HPDE6-E6E7 (cell line): ENCODE results near the gene DNM3.

Experiments used
- DNase-seq: peaks from one replicate; pipeline ENCODE4 v3.0.0; 2011; ENCODE audit warnings: missing footprints; ENCODE audit errors: extremely low spot score

DNM3 gene

DNA sequence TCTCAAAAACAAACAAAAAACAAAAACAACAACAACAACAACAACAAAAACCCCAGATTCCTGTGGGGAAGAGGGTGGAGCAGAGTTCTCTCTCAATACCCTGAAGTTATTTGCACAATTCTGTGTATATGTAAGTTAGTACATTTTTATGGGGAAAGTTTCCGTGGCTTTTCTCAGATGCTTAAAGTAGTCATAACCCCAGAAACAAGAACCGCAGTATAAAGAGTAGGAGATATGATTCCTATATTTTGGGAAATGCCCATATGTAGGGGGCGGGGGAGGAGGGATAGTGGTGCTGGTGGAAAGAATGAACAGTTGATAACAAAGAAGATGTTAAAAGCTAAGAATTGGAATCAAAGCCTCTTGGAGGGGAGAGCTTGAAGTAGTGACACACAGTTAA is 131.5 kb downstream of the DNM3 start:
- no peak for DNase-seq

DNA sequence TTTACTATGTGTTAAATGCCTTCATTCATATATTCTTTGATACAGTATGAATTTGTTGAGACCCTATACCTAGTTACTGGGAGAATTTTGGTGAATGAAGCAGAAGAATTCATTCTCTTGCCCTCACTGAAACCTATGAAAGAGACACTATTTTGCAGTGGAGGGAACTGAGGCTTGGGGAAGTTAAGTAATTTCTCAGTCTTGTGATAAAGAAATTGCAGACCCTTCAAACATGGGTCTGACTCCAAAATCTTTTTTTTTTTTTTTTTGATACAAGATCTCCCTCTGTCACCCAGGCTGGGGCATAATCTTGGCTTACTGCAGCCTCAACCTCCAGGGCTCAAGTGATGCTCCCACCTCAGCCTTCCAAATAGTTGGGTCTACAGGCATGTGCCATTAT is 132.1 kb downstream of the DNM3 start:
- DNase-seq, result no peak

DNA sequence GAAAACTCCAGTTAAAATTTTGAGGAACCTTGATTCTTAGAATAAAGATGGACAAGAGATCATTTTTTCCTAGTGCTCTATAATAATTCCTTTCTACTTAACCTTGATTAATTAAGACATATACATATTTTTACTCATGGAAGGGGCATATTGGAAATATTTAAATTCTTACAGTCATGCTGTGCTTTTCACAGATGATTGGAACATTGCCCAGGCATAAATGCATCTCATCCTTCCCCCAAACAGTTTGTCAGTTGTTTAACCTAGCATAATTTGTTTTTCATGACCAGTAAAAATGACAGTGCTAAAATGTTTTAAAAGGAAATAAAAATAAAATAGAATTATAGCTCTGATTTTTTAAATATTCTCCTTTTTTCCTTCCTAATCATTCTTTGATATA is 140.0 kb downstream of the DNM3 start:
- no peak for DNase-seq

DNA sequence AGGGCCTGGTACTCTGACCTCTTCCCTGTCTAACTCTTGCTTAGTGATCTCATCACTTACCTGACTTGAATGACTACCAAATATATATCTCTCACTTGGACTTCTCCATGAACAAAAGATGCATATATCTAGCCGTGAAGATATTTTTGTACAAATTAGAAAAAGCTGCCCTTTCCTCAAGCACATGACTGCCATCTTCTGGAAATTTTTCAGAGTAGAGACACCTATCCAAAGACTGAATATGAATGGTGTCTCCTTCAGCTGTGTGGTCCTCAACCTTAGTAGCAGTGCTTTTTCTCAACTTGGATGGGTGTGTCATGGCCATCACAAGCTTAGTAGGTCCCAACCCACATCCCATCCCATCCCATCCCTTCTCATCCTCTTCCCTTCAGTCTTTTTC is 142.3 kb downstream of the DNM3 start:
- DNase-seq, result no peak

DNA sequence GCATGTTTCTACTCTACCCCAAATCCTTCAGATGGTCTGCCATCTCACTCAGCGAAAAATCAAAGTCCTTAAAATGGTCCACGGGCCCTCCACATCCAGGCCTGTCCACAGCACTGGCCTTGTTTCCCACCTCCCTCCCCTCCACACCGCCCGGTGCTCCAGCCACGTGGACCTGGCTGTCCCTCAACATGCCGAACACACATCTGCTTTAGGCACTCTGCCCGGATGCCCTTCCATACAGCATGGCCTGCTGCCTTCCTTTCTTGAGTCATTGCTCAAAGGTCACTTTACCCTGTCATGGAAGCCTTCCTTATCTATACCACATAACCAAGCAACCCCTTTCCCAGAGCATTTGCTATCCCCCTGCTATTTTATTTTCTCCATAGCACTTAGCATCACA is 143.0 kb downstream of the DNM3 start:
- no peak for DNase-seq

DNA sequence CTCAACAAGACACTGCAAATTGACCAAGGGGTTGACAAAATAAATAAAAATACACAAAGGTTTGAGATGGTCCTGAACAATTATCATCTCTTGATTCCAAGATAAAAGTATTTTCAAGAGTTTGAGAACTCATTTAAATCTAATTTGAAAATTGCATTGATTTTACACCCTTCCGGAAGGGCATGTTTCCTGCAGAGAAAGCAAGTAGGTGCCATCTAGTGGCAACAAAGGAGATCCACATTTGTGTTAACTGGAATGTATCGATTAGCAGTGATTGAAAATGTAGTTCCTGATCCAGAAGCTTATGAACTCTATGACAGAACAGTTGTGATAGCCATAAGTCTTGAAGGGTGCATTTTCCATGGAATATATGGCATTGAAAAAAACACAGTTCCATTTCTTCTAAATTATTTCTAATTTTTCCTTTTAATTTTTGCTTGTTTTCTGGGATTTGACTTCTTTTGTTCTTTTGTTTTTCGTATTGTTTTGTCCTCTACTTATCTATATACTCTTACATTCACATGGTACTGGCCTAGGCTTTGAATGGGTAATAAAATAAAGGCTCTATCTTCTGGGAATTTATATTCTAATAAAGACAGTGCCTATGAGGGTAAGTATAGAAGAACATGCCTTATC is 143.7 kb downstream of the DNM3 start:
- DNase-seq, result peak; percentile 25

DNA sequence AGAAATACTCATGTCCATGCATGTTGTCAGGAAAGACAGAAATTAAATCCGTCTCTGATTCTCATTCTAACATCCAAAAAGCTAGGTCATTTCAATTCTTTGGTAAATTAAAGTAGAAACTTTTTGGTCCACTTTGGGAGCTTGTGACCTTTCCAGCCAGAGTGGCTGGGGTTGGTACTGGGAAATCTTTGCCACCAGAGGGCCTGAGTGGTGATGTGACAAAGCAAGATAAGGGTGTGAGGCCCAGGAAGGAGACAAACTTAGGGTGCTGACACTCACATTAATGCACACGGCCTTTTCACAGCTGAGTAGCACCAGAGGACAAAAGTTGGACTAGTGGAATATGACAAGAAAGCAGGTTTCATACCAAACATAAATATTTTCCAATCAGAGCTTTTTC is 144.3 kb downstream of the DNM3 start:
- peak; percentile 16 for DNase-seq

DNA sequence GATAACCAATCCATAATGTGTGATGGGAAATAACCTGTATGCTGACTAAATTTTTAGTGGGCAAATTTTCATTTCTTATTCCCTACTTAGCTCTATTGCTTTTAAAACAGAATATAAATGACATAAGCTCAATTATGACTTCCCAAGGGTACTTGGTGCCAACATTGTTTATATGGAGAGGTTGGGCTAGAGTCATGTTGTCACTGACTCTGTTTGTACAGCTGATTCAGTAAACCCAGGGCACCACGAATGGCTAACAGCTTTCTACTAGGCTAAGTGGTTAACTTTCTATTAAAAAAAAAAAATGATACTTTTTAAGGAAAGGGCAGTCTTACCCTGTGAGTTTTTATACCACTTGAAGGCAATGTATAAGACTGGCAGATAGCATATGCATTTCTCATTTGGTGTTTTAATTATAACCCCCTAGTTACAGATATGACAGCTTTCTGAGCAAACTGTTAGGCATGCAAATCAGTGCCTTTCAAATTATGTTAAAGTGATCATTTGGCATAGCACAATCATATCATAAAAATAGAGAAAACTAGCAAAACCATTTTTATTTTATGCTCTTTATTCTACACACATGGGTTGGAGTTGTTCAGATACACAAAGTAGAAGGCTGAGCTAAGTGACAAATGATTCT is 147.1 kb downstream of the DNM3 start:
- no peak for DNase-seq

DNA sequence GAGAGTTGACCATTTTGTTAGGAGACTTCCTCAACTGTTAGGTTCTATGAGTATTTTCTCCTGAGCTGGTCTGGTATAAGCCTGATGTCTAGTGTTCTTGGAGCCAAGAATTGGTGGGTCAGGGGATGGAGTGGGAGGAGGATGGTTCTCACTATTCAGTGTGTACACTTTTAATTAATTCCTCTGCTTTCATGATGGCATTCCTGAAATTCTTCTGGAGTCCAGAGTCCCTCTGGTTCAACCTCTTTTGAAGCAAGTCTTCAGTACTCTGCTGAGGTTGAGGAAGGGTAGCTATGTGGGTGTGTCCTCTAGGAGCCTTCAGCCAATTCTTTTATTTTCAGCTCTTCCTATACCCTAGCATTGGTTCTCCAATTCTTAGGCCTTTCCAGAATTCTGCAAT is 149.1 kb downstream of the DNM3 start:
- no peak for DNase-seq

DNA sequence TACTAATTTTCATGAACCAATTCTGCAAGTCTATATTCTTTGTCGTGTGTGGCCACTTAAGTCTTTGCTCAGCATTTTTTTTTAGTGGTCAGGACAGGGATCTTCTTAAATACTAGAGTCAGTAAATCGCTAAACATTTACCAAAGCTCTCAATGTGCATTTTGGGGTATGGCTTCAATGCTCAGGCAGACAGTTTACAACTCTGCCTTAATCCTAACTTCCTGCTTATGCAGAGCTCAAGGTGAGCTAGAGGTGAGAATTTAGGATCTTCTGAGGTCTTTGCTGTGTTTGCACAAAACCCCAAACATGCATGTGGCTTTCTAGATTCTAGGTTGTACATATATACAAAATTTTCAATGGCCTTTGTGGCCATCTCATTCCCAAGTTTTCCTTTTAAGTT is 153.0 kb downstream of the DNM3 start:
- DNase-seq, result no peak

DNA sequence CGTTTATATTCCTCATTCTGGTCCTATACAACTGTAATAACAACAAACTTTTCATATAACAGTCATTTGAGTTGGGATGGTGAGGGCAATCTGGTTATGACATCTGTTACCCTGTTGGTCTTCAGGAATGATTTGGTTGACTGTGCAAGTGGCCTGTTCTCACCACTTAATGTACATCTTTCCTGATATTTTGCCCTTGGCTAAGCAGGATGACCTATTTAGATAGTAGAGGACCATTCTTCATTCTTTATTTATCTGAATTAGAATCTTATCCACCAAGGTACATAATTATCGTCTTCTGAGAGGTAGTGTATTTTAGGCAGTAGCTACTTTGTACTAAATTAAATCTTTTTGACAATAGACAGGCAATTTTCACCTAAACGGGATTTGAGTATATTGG is 154.3 kb downstream of the DNM3 start:
- DNase-seq, result no peak

DNA sequence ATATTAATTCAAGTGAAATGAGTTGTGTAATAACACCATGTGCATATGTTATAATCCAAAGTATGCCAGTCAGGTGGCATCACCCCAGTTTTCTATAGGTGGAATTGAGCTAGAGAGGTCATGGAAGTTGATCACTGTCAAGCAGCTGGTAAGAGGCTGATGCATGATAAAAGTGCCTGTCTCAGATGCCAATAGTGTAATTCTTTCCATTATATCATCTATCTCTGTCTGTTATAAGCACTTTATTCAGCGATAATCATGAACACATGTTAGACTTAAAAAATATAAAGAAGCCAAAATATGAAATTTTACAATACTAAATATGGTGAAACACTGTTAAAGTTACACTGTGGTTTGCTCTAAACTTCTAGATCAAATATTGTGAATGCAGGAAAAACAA is 156.6 kb downstream of the DNM3 start:
- no peak for DNase-seq

DNA sequence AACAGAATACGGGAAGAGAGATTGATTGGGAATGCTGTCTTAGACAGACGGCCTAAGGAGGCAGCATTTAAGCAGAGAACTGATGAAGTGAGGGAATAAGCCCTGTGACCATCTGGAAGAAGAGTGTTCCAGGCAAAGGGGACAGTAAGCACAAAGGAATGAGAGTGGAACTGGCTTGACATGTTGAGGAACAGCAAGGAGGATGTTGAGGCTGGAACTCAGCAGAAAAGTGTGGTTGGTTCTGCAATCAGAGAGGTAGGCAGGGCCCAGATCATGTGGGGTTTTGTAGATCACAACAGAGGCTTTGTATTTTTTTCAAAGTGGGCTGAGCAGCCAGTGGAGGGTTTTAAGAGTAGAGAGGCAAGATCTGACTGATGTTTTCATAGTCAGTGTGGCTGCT is 157.4 kb downstream of the DNM3 start:
- DNase-seq, result no peak

DNA sequence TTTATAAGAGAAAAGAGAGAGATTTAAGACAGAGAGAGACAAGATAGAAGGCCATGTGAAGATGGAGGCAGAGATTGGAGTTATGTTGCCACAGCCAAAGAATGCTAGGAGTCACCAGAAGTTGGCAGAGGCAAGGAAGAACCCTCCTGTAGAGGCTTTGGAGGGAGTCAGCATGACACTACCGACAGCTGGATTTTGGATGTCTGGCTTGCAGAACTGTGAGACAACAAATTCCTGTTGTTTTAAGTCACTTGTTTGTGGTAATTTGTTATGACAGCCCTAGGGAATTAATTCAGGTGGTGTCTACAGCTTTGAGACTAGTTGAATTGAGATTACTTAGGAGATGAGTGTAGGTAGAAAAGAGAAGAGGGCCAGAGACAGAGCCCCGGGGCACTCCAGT is 158.5 kb downstream of the DNM3 start:
- DNase-seq, result no peak

DNA sequence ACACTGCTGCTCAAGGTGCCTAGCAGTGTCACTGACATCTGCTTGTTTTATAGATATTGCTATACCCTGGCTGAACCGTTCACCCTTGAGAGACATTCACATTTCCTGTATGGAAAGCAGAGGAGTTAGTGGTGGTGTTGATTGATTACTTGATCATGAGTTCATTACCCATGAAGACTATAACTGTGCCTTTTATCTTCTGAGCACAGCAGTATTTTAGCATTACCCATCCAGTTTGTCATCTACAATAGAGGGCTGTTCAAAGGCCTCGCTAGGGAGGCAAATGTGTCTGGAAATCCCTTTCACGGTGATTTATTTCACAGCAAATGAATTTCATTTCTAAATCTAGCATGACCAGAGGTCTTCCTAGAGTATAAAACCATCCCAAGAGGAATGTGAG is 160.0 kb downstream of the DNM3 start:
- DNase-seq, result no peak

DNA sequence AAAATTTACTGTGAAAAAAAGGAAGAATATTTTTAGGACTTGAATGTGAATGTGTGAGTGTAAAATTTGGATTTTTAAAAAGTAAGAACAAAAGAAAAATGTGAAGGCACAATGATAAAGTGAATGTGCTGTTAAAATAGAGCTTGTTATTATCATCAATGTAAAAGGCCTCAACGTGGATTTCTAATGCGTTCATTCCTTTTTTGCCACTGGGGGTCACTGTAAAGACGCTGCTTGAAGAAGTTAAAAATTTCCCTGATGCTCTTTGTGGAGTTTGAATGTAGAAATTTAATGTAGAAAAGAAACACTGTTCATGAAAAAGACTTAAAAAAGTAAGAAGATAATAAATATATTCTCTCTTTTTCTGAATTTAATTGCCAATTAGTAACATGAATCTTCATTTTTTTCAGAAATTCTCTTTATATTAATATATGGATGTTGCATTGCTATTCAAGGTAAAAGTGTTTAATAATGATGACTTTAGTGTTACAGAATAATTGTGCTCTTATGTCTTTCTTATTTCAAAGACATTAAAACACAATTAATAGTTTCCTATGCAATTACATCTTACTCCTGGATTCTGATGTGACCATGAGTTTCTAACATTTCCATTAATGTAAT is 161.5 kb downstream of the DNM3 start:
- DNase-seq, result no peak

DNA sequence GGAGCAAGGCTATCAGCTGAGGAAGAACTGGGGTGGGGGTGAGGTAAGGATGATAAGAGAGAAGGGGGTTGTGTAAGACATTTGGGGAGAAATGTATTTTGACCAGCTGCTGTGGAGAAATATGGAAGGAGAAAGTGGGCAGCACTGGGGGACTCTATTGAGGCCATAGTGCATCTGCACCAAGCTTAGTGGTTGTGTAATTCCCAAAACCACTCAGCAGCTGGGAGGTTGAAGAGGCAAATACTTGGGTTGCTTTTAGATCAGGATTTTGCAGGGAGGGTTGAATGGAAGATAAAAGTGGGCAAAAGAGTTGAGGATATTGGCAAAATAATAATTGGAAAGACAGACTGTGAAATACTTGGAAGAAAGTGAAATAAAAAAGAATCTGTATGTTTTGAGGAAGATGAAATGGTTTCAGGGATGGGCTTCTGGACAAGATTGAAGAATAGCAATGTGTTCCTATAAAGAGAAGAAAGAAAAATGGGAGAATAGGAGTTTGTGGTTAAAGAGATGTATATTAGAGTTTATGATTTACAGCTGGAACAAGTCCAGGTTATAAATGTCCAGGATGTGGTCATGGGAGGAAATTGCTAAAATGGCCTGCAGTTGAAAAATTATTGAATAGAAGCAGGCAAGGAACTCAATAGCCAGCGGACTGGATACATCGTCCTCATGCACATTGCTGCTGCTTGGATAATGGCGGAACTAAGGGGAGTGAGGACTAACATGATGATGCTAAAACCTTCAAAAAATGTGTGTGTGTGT is 162.7 kb downstream of the DNM3 start:
- no peak for DNase-seq

DNA sequence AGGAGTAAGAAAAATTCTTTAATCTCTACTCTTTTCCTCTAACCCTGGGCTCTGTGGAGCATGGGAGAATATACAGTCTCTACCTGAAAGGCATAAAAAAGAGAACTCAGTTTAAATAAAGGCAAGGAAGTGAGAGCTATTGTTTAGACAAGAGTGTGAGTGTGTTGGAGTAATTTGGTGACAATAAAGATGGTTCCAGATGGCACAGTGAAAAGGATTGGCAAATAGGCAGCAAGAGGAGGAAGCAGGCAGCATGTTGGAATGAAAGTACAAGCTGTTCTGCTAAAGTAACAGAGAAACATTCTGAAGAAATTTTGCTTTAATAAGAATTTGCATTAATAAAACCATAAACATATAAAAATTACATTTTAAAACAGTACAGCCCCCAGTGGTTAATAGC is 163.4 kb downstream of the DNM3 start:
- DNase-seq, result no peak

DNA sequence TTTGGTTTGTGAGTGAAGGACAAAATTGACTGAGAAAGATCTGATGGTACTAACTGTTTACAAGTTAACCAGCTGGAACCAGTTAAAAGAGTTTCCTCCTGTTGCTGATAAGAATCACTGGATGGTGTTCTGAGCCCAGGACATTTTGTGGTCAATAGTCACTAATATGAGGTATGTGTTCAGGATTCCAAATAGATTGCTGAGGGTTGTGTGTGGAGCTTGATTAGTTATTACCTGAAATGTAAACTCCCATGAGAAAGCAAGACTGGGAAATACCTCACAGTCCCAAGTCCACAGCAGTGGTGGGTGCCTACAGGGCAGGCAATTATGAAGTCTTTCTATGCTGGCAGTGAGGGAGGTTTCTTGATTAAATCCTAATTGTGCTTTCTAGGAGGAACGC is 164.6 kb downstream of the DNM3 start:
- no peak for DNase-seq

DNA sequence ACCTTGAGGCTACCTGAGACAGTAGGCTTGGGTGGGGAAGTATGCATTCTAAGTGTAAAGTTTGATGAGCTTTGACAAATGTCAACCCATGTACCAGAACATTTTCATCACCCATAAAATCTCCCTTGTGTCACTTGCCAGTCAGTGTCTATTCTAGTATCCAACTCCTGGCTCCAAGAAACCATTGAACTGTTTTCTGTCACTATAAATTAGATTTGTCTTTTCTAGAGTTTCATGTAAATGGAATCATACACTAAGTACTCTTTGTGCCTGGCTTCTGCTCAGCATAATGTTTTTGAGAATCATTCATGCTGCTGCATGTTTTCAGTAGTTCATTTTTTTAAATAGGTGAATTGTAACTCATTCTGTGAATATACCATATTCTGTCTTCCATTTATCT is 165.4 kb downstream of the DNM3 start:
- DNase-seq, result no peak

DNA sequence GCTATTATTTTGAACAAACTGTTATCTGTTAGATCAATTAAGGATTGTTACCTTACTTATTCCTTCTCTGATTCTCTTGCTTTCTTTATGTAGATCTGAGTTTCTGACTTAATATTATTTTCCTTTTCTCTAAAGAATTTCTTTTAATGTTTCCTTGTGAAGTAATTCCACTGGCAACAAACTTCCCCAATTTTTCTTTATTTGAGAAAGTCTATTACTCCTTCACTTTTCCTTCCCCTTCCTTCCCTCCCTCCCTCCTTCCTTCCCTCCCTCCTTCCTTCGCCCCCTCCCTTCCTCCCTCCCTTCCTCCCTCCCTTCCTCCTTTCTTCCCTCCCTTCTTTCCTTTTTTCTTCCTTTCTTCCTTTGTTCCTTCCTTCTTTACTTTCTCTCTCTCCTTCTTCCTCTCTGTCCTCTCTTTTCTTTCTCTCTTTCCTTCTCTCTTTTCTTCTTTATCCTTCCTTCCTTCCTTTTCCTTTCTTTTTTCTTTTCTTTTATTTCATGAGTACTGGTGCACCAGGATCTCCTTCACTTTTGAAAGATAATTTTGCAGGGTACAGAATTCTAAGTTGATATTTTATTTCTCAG is 177.5 kb downstream of the DNM3 start:
- no peak for DNase-seq

DNA sequence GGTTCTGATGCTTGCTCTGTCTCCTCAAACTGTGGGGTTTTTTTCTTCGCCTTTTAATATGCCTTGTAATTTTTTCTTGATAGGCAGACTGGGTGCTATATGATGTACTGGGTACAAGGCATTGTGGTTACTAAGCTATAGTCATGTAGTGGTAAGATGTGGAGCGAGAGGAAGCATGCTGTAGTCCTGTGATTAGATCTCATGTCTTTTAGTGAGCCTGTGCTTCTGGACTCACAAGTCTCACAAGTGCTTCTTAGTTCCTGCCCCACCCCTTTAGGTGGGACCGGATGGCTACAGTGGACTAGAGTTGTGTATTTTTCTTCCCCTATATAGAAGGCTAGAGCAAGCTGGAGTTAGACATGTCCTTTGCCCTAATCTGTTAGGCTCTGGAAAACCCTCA is 178.7 kb downstream of the DNM3 start:
- DNase-seq, result no peak

DNA sequence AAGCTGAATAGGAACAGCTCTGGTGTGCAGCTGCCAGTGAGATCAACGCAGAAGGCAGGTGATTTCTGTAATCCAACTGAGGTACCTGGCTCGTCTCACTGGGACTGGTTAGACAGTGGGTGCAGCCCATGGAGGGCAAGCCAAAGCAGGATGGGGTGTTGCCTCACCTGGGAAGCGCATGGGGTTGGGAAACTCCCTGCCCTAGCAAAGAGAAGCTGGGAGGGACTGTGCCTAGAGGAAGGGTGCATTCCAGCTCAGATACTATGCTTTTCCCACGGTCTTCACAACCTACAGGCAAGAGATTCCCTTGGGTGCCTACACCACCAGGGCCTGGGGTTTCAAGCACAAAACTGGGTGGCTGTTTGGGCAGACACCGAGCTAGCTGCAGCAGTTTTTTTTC is 183.2 kb downstream of the DNM3 start:
- DNase-seq, result no peak
